Endothelial cell of umbilical vein (primary cell): ENCODE data around the gene MUC4. TPM values are rescaled to one million over a fixed set of nuclear protein-coding genes. Genes with fewer than 3 reads are reported as not detected.
"Not testable (repeated sequence)": the region's sequence is repeated elsewhere in the genome, so short reads cannot be mapped to it uniquely, and the experiment has no call there.

Experiments
- BruUV-seq: library from RNA; stranded (reverse); fragments of 400-500 nt; replicated peaks from 2 replicates; lab custom pipeline; 2021; lab: Mats Ljungman, UMichigan
- CTCF ChIA-PET: fragments of 300-600, 350-600 bp; sonication (Branson Sonifier 250); formaldehyde crosslinking; loops from one replicate; lab custom pipeline; 2021; ENCODE audit warnings: antibody characterized with exemption, inconsistent platforms; lab: Charles Lee
- POLR2A ChIA-PET: fragments of 300-600, 350-600 bp; sonication (Branson Sonifier 250); formaldehyde crosslinking; loops from one replicate; lab custom pipeline; 2021; ENCODE audit warnings: antibody characterized with exemption, inconsistent platforms; lab: Charles Lee
- DNase-seq: peaks from one replicate; pipeline ENCODE4 v3.0.0-alpha.2; 2011; ENCODE audit warnings: low read depth, low spot score
- FAIRE-seq: peaks from 2 replicates; lab custom pipeline; 2011; peaks lifted over from hg19 to GRCh38; lab: Jason Lieb, UNC
- H2AFZ ChIP-seq: 2 replicates; pipeline ENCODE4 v1.6.0; 2012; ENCODE audit warnings: low read depth, low read length, control low read depth, inconsistent platforms
- H3K27ac ChIP-seq: 2 replicates; pipeline ENCODE4 v1.5.1; 2011; ENCODE audit warnings: low read depth, mild to moderate bottlenecking, control low read depth, low read length, moderate library complexity; ENCODE audit not compliant: insufficient read depth
- H3K27me3 ChIP-seq, 2 experiments: 2 replicates each; pipeline versions ENCODE4 v1.6.0 to v1.6.1; 2011; ENCODE audit warnings: low read length in 2 of 2, mixed read lengths in 1 of 2; ENCODE audit not compliant: control insufficient read depth in 2 of 2, insufficient read depth in 2 of 2
- H3K36me3 ChIP-seq, 2 experiments: 2 replicates in 1 of 2; 3 replicates in 1 of 2; pipeline ENCODE4 v1.5.1; 2011; ENCODE audit warnings: low read length in 2 of 2, mild to moderate bottlenecking in 1 of 2, moderate library complexity in 1 of 2; ENCODE audit not compliant: control insufficient read depth in 2 of 2, insufficient read depth in 2 of 2; ENCODE audit errors: extremely low read depth in 1 of 2
- H3K4me1 ChIP-seq: 3 replicates; pipeline ENCODE4 v1.5.1; 2011; ENCODE audit warnings: mild to moderate bottlenecking, low read length; ENCODE audit not compliant: control insufficient read depth, insufficient read depth; ENCODE audit errors: extremely low read depth
- H3K4me2 ChIP-seq: 2 replicates; pipeline ENCODE4 v1.6.1; 2011; ENCODE audit warnings: low read length, control low read depth, mixed read lengths; ENCODE audit not compliant: insufficient read depth
- H3K4me3 ChIP-seq, 3 experiments: fragments of 200-600 bp in 1 of 3; sonication (generic), shearing (Covaris generic) in 1 of 3; replicated peaks in 1 of 3; 2 replicates each; pipeline ENCODE4 v1.5.1; 2011 to 2016; ENCODE audit warnings: control low read depth in 3 of 3, low read length in 3 of 3, mild to moderate bottlenecking in 2 of 3, inconsistent platforms in 1 of 3, low read depth in 1 of 3, moderate library complexity in 1 of 3; ENCODE audit not compliant: insufficient read depth in 1 of 3
- H3K79me2 ChIP-seq: 2 replicates; pipeline ENCODE4 v1.6.0; 2012; ENCODE audit warnings: low read length, inconsistent platforms; ENCODE audit not compliant: control insufficient read depth, insufficient read depth
- H3K9ac ChIP-seq: replicated peaks from 2 replicates; pipeline ENCODE3; 2011; ENCODE audit warnings: low read length, control low read depth; ENCODE audit not compliant: insufficient read depth; ENCODE audit errors: extremely low read depth
- H3K9me1 ChIP-seq: replicated peaks from 3 replicates; pipeline ENCODE4 v1.6.0; 2011; ENCODE audit warnings: mild to moderate bottlenecking, low read length; ENCODE audit not compliant: control insufficient read depth, insufficient read depth; ENCODE audit errors: extremely low read depth
- H3K9me3 ChIP-seq: replicated peaks from 2 replicates; pipeline ENCODE4 v1.5.1; 2012; ENCODE audit warnings: low read length, inconsistent platforms; ENCODE audit not compliant: control insufficient read depth, insufficient read depth
- H4K20me1 ChIP-seq: replicated peaks from 2 replicates; pipeline ENCODE3; 2011; ENCODE audit warnings: mild to moderate bottlenecking, low read length; ENCODE audit not compliant: control insufficient read depth, insufficient read depth; ENCODE audit errors: extremely low read depth
- EZH2 ChIP-seq: IDR thresholded peaks from 2 replicates; pipeline ENCODE4 v1.6.1; 2012; ENCODE audit warnings: borderline replicate concordance, low read depth, mild to moderate bottlenecking, moderate library complexity, low read length, inconsistent platforms; ENCODE audit not compliant: severe bottlenecking
- FOS ChIP-seq: IDR thresholded peaks from 2 replicates; pipeline ENCODE4 v1.6.1; 2011; ENCODE audit warnings: mild to moderate bottlenecking, low read length, moderate library complexity, borderline replicate concordance; ENCODE audit not compliant: insufficient read depth
- GATA2 ChIP-seq: IDR thresholded peaks from 2 replicates; pipeline ENCODE4 v1.7.0; 2011; ENCODE audit warnings: low read depth, mild to moderate bottlenecking, moderate library complexity, mixed read lengths, low read length; ENCODE audit not compliant: insufficient read length, insufficient read depth
- JUN ChIP-seq: IDR thresholded peaks from 2 replicates; pipeline ENCODE4 v1.6.1; 2011; ENCODE audit warnings: borderline replicate concordance, low read depth; ENCODE audit not compliant: insufficient read length, insufficient read depth
- MYC ChIP-seq: IDR thresholded peaks from one replicate; pipeline ENCODE4 v1.6.1; 2011; ENCODE audit warnings: mild to moderate bottlenecking, low read depth, low read length
- POLR2A ChIP-seq: IDR thresholded peaks from 2 replicates; pipeline ENCODE4 v1.6.1; 2012; ENCODE audit warnings: low read depth, mild to moderate bottlenecking, control low read depth, low read length
- POLR2AphosphoS5 ChIP-seq: IDR thresholded peaks from 2 replicates; pipeline ENCODE4 v1.6.1; 2012; ENCODE audit warnings: low read depth, mild to moderate bottlenecking, control low read depth, low read length, moderate library complexity; ENCODE audit not compliant: insufficient read depth
- dilution Hi-C: fragments of 300-500 bp; cut with MboI; formaldehyde crosslinking; loops from one replicate; pipeline ENCODE4 v1.15.0; 2019; ENCODE audit warnings: low sequenced_read_pairs; ENCODE audit not compliant: extremely low pct_ligation_motif_present
- intact Hi-C: fragments of 100-400 bp; cut with micrococcal nuclease; formaldehyde crosslinking; loops from one replicate; pipeline ENCODE4 v1.10.0; 2022
- polyA plus RNA-seq, 4 experiments: library from polyadenylated mRNA; depleted of rRNA in 3 of 4; stranded (reverse) in 3 of 4; unstranded in 1 of 4; fragments of >200 nt; gene quantifications; 2 replicates each; pipeline versions ENCODE4 v1.2.1 to v1.2.3, GENCODE V29; 2011 to 2012; ENCODE audit warnings: missing spikeins in 1 of 4
- total RNA-seq: library from RNA; stranded (reverse); gene quantifications from 2 replicates; pipeline ENCODE4 v1.2.3, GENCODE V29; 2021
- TF ChIP-seq, protein P1 (sequence below): IDR thresholded peaks from 2 replicates; pipeline ENCODE4 v1.6.1; 2011; ENCODE audit not compliant: insufficient read depth, insufficient read length
- TF ChIP-seq, protein P2 (sequence below), 2 donors: IDR thresholded peaks; 1 replicate in 1 of 2; 2 replicates in 1 of 2; pipeline ENCODE4 v1.5.1; 2011; ENCODE audit warnings: low read length in 2 of 2, mild to moderate bottlenecking in 2 of 2, moderate library complexity in 2 of 2, control low read depth in 1 of 2, inconsistent platforms in 1 of 2, low read depth in 1 of 2; ENCODE audit not compliant: insufficient read depth in 1 of 2; ENCODE audit errors: extremely low read depth in 1 of 2

Gene MUC4
- total and polyA plus RNA-seq, 2 donors (not counting 3 experiments of a cell fraction or from before 2014, with no cell fraction given) = 0.04 TPM; not detected in 1

DNA sequence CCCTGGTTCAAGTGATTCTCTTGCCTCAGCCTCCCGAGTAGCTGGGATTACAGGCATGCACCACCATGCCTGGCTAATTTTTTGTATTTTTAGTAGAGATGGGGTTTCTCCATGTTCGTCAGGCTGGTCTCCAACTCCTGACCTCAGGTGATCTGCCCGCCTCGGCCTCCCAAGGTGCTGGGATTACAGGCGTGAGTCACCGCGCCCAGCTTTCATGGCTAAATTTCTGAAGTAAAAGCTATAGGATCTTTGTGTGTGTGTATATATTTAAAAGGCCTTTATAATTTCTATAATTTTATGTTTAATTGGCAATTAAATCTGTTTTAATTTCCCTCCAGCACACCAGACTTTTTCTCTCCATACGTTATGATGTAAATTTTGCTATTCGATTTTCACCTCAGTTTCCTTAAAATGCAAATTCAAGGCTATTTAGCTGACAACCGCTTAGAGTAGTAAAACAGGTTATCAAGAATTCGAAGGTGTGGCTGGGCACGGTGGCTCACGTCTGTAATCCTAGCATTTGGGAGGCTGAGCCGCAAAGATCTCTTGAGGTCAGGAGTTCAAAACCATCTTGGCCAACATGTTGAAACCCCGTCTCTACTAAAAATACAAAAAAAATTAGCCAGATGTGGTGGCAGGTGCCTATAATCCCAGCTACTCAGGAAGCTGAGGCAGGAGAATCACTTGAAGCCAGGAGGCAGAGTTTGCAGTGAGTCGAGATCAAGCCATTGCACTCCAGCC, 92.0 kb downstream of the MUC4 start:
- H3K4me3 ChIP-seq, H2AFZ ChIP-seq, H3K36me3 ChIP-seq, H3K4me1 ChIP-seq, H3K9me1 ChIP-seq, H3K79me2 ChIP-seq, dilution Hi-C loops, H3K4me2 ChIP-seq, POLR2A ChIA-PET, H3K27me3 ChIP-seq, DNase-seq, H3K27ac ChIP-seq, H3K9me3 ChIP-seq, H4K20me1 ChIP-seq, intact Hi-C loops, H3K9ac ChIP-seq, BruUV-seq: not testable (repeated sequence)
- CTCF ChIA-PET = interaction anchor here (0.7 kb wide), 1 partner anchor 131 kb away, joined by 3 read pairs; no protein-coding TSS in a partner anchor
- peak; percentile 44 for FAIRE-seq

DNA sequence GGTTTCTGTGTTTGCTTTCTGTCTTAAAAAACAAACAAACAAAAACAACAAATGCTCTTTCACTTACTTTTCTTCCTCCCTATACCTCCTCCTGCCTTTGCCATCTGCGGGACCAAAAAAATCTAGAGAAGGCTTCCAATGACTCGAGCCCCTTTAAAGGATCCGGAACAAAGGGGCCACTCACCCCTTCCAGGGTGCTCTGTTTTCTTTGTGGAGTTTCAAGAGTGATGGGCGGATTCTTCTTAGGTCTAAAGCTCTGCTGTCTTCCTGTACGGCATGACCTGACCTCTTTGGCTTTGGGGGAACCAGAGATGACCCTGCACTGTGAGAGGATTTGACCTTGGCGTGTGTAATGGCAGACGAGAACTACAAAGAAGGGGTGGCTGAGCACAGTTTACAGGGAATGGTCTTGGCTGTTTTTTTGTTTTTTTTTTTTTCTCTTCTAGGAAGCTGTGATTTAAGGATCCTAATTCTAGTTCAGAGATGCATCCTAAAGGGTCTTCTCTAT, 93.2 kb downstream of the MUC4 start:
- Histone ChIP-seq H3K27ac (no peak overlapping the region), H3K4me1 (no peaks in the 10 kb centered on the region), H3K4me2 (no peak overlapping the region), H2AFZ (no peak overlapping the region), H3K4me3 (no peak overlapping the region), H3K36me3 (no peaks in the 10 kb centered on the region), H4K20me1 (no peaks in the 10 kb centered on the region), H3K9me3 (no peaks in the 10 kb centered on the region), H3K9ac (no peak overlapping the region), H3K79me2 (no peaks in the 10 kb centered on the region), H3K27me3 (peaks cover 2 to 3% of the 10 kb centered on the region in 2 experiments), H3K9me1 (no peaks in the 10 kb centered on the region)
- FAIRE-seq = no peak
- DNase-seq = no peak
- no TSS peak for BruUV-seq
- ChIA-PET CTCF (no interaction called here), POLR2A (no interaction called here)
- intact Hi-C loops = no loop called here
- TF ChIP-seq, protein P1, sequence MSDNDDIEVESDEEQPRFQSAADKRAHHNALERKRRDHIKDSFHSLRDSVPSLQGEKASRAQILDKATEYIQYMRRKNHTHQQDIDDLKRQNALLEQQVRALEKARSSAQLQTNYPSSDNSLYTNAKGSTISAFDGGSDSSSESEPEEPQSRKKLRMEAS = no peak
- TF ChIP-seq POLR2AphosphoS5 (no peak), JUN (no peak), GATA2 (no peak), EZH2 (no peak), FOS (no peak), POLR2A (no peak), MYC (no peak)
- TF ChIP-seq, protein P2, sequence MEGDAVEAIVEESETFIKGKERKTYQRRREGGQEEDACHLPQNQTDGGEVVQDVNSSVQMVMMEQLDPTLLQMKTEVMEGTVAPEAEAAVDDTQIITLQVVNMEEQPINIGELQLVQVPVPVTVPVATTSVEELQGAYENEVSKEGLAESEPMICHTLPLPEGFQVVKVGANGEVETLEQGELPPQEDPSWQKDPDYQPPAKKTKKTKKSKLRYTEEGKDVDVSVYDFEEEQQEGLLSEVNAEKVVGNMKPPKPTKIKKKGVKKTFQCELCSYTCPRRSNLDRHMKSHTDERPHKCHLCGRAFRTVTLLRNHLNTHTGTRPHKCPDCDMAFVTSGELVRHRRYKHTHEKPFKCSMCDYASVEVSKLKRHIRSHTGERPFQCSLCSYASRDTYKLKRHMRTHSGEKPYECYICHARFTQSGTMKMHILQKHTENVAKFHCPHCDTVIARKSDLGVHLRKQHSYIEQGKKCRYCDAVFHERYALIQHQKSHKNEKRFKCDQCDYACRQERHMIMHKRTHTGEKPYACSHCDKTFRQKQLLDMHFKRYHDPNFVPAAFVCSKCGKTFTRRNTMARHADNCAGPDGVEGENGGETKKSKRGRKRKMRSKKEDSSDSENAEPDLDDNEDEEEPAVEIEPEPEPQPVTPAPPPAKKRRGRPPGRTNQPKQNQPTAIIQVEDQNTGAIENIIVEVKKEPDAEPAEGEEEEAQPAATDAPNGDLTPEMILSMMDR (IDR thresholded peaks at IDR 0.05; ENCODE audit: extremely low read depth in 1 of 2, insufficient read depth in 1 of 2, low read depth in 1 of 2, low read length in 2 of 2) = no peak
- dilution Hi-C loops = no loop called here
